NCI-H526 (cell line): ENCODE data around the gene RND1.

Experiments used
- DNase-seq, 2 experiments: peaks; one replicate each; lab custom pipeline; 2025; lab: John Stamatoyannopoulos, UW

The RND1 gene

GRCh38 chr12:48807981-48808380 lies 57.7 kb downstream of the RND1 start:
- DNase-seq, result no peak
